Thoracic aorta (tissue), 2 donors: ENCODE data around the gene MTHFD1. TPM values are rescaled to one million over a fixed set of nuclear protein-coding genes. Genes with fewer than 3 reads are reported as not detected.

Source experiments
- ATAC-seq: fragments of 150-250 bp; one replicate; pipeline ENCODE4 v1.8.0; 2017; ENCODE audit warnings: low read depth; ENCODE audit not compliant: insufficient number of reproducible peaks, low FRiP score
- DNase-seq: peaks from one replicate; pipeline ENCODE4 v3.0.0-alpha.2; 2020; ENCODE audit warnings: low spot score
- H3K27ac ChIP-seq, 2 donors: fragments of 200-600 bp; sonication (generic); 1 replicate in 1 of 2; 2 replicates in 1 of 2; pipeline ENCODE4 v1.5.1; 2016; ENCODE audit warnings: mild to moderate bottlenecking in 2 of 2, moderate library complexity in 2 of 2
- H3K27me3 ChIP-seq: fragments of 200-600 bp; sonication (generic); replicated peaks from 2 replicates; pipeline ENCODE4 v1.6.0; 2016; ENCODE audit warnings: mild to moderate bottlenecking; ENCODE audit not compliant: insufficient read depth
- H3K36me3 ChIP-seq: fragments of 200-600 bp; sonication (generic); one replicate; pipeline ENCODE4 v1.5.1; 2016
- H3K4me1 ChIP-seq, 2 donors: fragments of 200-600 bp; sonication (generic); 1 replicate in 1 of 2; 2 replicates in 1 of 2; pipeline versions ENCODE4 v1.5.1 to v1.6.0; 2016; ENCODE audit warnings: low read depth in 2 of 2, mild to moderate bottlenecking in 1 of 2; ENCODE audit not compliant: control insufficient read depth in 1 of 2
- H3K4me3 ChIP-seq: fragments of 200-600 bp; sonication (generic); 2 replicates; pipeline ENCODE4 v1.5.1; 2016; ENCODE audit warnings: mild to moderate bottlenecking
- H3K9me3 ChIP-seq: fragments of 200-600 bp; sonication (generic); 2 replicates; pipeline ENCODE4 v1.5.1; 2016
- CTCF ChIP-seq: fragments of 200-600 bp; sonication (generic); IDR thresholded peaks from one replicate; pipeline ENCODE4 v1.5.1; 2019; ENCODE audit warnings: antibody characterized with exemption
- total RNA-seq, 2 donors: library from RNA; depleted of rRNA; stranded (reverse); fragments of >200 nt; gene quantifications; one replicate each; pipeline versions ENCODE4 v1.1.0 to v1.2.3, GENCODE V29; 2016

Gene MTHFD1
- total RNA-seq, 2 donors from 2014 or later = 26.5 to 33.7 TPM

- TF ChIP-seq CTCF = no peak
- H3K4me1 ChIP-seq = peaks cover 12 to 30% of the 10 kb centered on the region in 2 donors
Observed at GRCh38 chr14:64407329-64407728, 19.2 kb downstream of the MTHFD1 start.

GRCh38 chr14:64409126-64409920 is 21.2 kb downstream of the MTHFD1 start:
- DNase-seq = no peak
- no peak for ATAC-seq
- Histone ChIP-seq H3K27me3 (no peaks in the 10 kb centered on the region), H3K36me3 (peaks cover 4% of the 10 kb centered on the region), H3K9me3 (no peaks in the 10 kb centered on the region), H3K4me1 (peaks cover 12 to 30% of the 10 kb centered on the region in 2 donors), H3K4me3 (peak overlapping the region; percentile 3), H3K27ac (peak overlapping the region; percentile 64 to 73)
- no peak for TF ChIP-seq CTCF

More at GRCh38 chr14:64407329-64407728, 19.2 kb downstream of the MTHFD1 start:
- DNase-seq (no peak), ATAC-seq (no peak)
- H3K36me3 ChIP-seq = peaks cover 4% of the 10 kb centered on the region
- H3K27ac ChIP-seq = no peak overlapping the region
- H3K4me3 ChIP-seq = no peak overlapping the region
- H3K27me3 ChIP-seq = no peaks in the 10 kb centered on the region
- H3K9me3 ChIP-seq = no peaks in the 10 kb centered on the region

GRCh38 chr14:64410084-64410774 is 22.1 kb downstream of the MTHFD1 start:
- Histone ChIP-seq H3K27me3 (no peaks in the 10 kb centered on the region), H3K27ac (peak overlapping the region; percentile 64 to 73), H3K9me3 (no peaks in the 10 kb centered on the region), H3K4me1 (peaks cover 12 to 30% of the 10 kb centered on the region in 2 donors), H3K36me3 (peaks cover 8% of the 10 kb centered on the region), H3K4me3 (no peak overlapping the region)
- ATAC-seq (no peak), DNase-seq (no peak)
- no peak for TF ChIP-seq CTCF

GRCh38 chr14:64411001-64411400 is 22.8 kb downstream of the MTHFD1 start:
- H3K4me3 ChIP-seq = no peak overlapping the region
- H3K36me3 ChIP-seq = peaks cover 16% of the 10 kb centered on the region
- TF ChIP-seq CTCF = no peak
- no peaks in the 10 kb centered on the region for H3K9me3 ChIP-seq
- peaks cover 12 to 30% of the 10 kb centered on the region in 2 donors for H3K4me1 ChIP-seq
- ATAC-seq = no peak
- peak overlapping the region in 1 of 2 donors; percentile 64 for H3K27ac ChIP-seq
- no peak for DNase-seq
- no peaks in the 10 kb centered on the region for H3K27me3 ChIP-seq

GRCh38 chr14:64412237-64412636 is 24.1 kb downstream of the MTHFD1 start:
- Histone ChIP-seq H3K4me1 (peaks cover 12 to 34% of the 10 kb centered on the region in 2 donors), H3K4me3 (no peak overlapping the region), H3K27me3 (no peaks in the 10 kb centered on the region), H3K9me3 (no peaks in the 10 kb centered on the region), H3K36me3 (peaks cover 16% of the 10 kb centered on the region), H3K27ac (no peak overlapping the region)
- DNase-seq = no peak
- TF ChIP-seq CTCF = no peak
- ATAC-seq = no peak
